GM12878 (cell line): Measurements from ENCODE around the gene SH2D3A. TPM values are rescaled to one million over a fixed set of nuclear protein-coding genes. Genes with fewer than 3 reads are reported as not detected.

Experiments
- ASH2L ChIP-seq: fragments of 300-600, 200-600 bp; sonication (generic); IDR thresholded peaks from 2 replicates; pipeline ENCODE4 v1.6.1; 2017; ENCODE audit warnings: low read depth, mild to moderate bottlenecking, borderline replicate concordance
- ATF7 ChIP-seq: fragments of 450-650 bp; IDR thresholded peaks from 2 replicates; pipeline ENCODE4 v1.6.1; 2016; ENCODE audit warnings: low read depth, mild to moderate bottlenecking
- BHLHE40 ChIP-seq, 2 experiments: fragments of 450-650 bp in 1 of 2; IDR thresholded peaks; 2 replicates each; pipeline ENCODE4 v1.6.1; 2011 to 2017; ENCODE audit warnings: low read depth in 2 of 2, borderline replicate concordance in 1 of 2, improper control_type of control experiment in 1 of 2, low read length in 1 of 2, mild to moderate bottlenecking in 1 of 2
- E2F4 ChIP-seq: IDR thresholded peaks from 2 replicates; pipeline ENCODE4 v1.6.1; 2012; ENCODE audit warnings: low read depth, low read length, improper control_type of control experiment
- E2F8 ChIP-seq: fragments of 450-650 bp; IDR thresholded peaks from 2 replicates; pipeline ENCODE4 v1.6.1; 2018; ENCODE audit warnings: mild to moderate bottlenecking, low read depth, moderate library complexity; ENCODE audit not compliant: partially characterized antibody
- ESRRA ChIP-seq: IDR thresholded peaks from 2 replicates; pipeline ENCODE4 v1.6.1; 2012; ENCODE audit warnings: mild to moderate bottlenecking, low read length, improper control_type of control experiment
- EZH2 ChIP-seq: IDR thresholded peaks from 2 replicates; pipeline ENCODE4 v1.6.1; 2012; ENCODE audit warnings: low read depth, mild to moderate bottlenecking, control low read depth, inconsistent platforms, low read length, borderline replicate concordance; ENCODE audit not compliant: control insufficient read depth
- FOS ChIP-seq: IDR thresholded peaks from 3 replicates; pipeline ENCODE4 v1.6.1; 2011; ENCODE audit warnings: borderline replicate concordance; ENCODE audit not compliant: insufficient read length; ENCODE audit errors: extremely low read depth
- HSF1 ChIP-seq: fragments of 150-350 bp; IDR thresholded peaks from 2 replicates; pipeline ENCODE4 v1.6.1; 2014; ENCODE audit warnings: mild to moderate bottlenecking, low read depth, low read length
- IRF4 ChIP-seq: IDR thresholded peaks from 2 replicates; pipeline ENCODE4 v1.6.1; 2011; ENCODE audit warnings: low read depth, low read length
- MAX ChIP-seq: IDR thresholded peaks from 2 replicates; pipeline ENCODE4 v1.6.1; 2012; ENCODE audit warnings: low read depth, low read length, improper control_type of control experiment
- NRF1 ChIP-seq: conservative IDR thresholded peaks from 2 replicates; pipeline ENCODE4 v1.6.1; 2011; ENCODE audit warnings: mild to moderate bottlenecking, low read depth, low read length, improper control_type of control experiment
- PKNOX1 ChIP-seq: fragments of 450-650 bp; IDR thresholded peaks from 2 replicates; pipeline ENCODE4 v1.6.1; 2016; ENCODE audit warnings: mild to moderate bottlenecking
- POLR2A ChIP-seq: IDR thresholded peaks from 2 replicates; pipeline ENCODE4 v1.6.1; 2011; ENCODE audit warnings: low read depth, mild to moderate bottlenecking, low read length
- SIX5 ChIP-seq: IDR thresholded peaks from 2 replicates; pipeline ENCODE4 v1.6.1; 2011; ENCODE audit warnings: mild to moderate bottlenecking, low read depth, low read length, moderate library complexity; ENCODE audit not compliant: severe bottlenecking
- STAT3 ChIP-seq: IDR thresholded peaks from 2 replicates; pipeline ENCODE4 v1.6.1; 2011; ENCODE audit warnings: low read depth, low read length, improper control_type of control experiment
- USF2 ChIP-seq: IDR thresholded peaks from 2 replicates; pipeline ENCODE4 v1.6.1; 2011; ENCODE audit warnings: low read depth, low read length, improper control_type of control experiment, borderline replicate concordance
- ZBTB33 ChIP-seq: fragments of 450-650 bp; IDR thresholded peaks from 2 replicates; pipeline ENCODE4 v1.6.1; 2017; ENCODE audit warnings: mild to moderate bottlenecking
- polyA plus RNA-seq, 11 experiments: library from polyadenylated mRNA; depleted of rRNA in 4 of 11; unstranded in 6 of 11; stranded (reverse) in 5 of 11; fragments of >200 nt; fragmentation: Nextera tagmentation in 4 of 11; fragmentation: Illumina TruSeq in 1 of 11; extraction: Ambion mirVana in 4 of 11; extraction: Trizol in 1 of 11; gene quantifications; 1 replicate in 1 of 11; 2 replicates in 10 of 11; pipeline versions ENCODE4 v1.2.1 to v1.2.3, GENCODE V29; 2011 to 2016; ENCODE audit warnings: inconsistent platforms in 2 of 11, missing spikeins in 2 of 11, low read depth in 1 of 11
- total RNA-seq, 4 experiments: library from RNA; depleted of rRNA in 3 of 4; stranded (reverse); fragments of >200 nt in 3 of 4; fragmentation: Illumina TruSeq in 1 of 4; extraction: Trizol in 1 of 4; gene quantifications; 2 replicates each; pipeline versions ENCODE4 v1.2.1 to v1.2.3, GENCODE V29; 2013 to 2021

SH2D3A gene
- total and polyA plus RNA-seq, 10 of the 15 experiments (the other 5 are each of a cell fraction or from before 2014, with no cell fraction given) = 0.77 to 24.4 (median 9.5) TPM

- TF ChIP-seq STAT3 = no peak
- TF ChIP-seq NRF1 = no peak
- no peak for TF ChIP-seq PKNOX1
- TF ChIP-seq ESRRA = no peak
- no peak for TF ChIP-seq FOS
- no peak for TF ChIP-seq ATF7
- no peak for TF ChIP-seq POLR2A
- no peak for TF ChIP-seq E2F4
- TF ChIP-seq HSF1 = no peak
- TF ChIP-seq SIX5 = peak; percentile 99
- TF ChIP-seq MAX = no peak
- TF ChIP-seq EZH2 = no peak
- TF ChIP-seq ZBTB33 = no peak
- TF ChIP-seq ASH2L = no peak
- no peak for TF ChIP-seq USF2
- TF ChIP-seq E2F8 = no peak
- no peak for TF ChIP-seq BHLHE40 (IDR thresholded peaks at IDR 0.05; ENCODE audit: borderline replicate concordance in 1 of 2, low read depth in 2 of 2, low read length in 1 of 2)
- no peak for TF ChIP-seq IRF4
Measured at GRCh38 chr19:6737873-6738786, 29.1 kb downstream of the SH2D3A start (continued).
